IMR-90 (cell line): ENCODE measurements around the gene FAIM2. TPM values are rescaled to one million over a fixed set of nuclear protein-coding genes. Genes with fewer than 3 reads are reported as not detected.

Source experiments
- ATAC-seq: fragments of 200-7000 bp; cut with Tn5 transposase; 2 replicates; pipeline ENCODE4 v1.9.1; 2020; ENCODE audit warnings: low read depth, mild to moderate bottlenecking, moderate library complexity
- BruUV-seq: library from RNA; stranded (reverse); fragments of 400-500 nt; replicated peaks from 2 replicates; lab custom pipeline; 2021; lab: Mats Ljungman, UMichigan
- CTCF ChIA-PET: fragments of 300-600 bp; formaldehyde crosslinking; extraction: SDS; loops from one replicate; lab custom pipeline; 2021; ENCODE audit warnings: antibody characterized with exemption; lab: Yijun Ruan, JAX
- POLR2A ChIA-PET: fragments of 300-600 bp; sonication (Branson Sonifier 250); formaldehyde crosslinking; loops from one replicate; lab custom pipeline; 2022; ENCODE audit warnings: antibody characterized with exemption; ENCODE audit not compliant: unreplicated experiment; lab: Charles Lee
- DNase-seq: peaks from one replicate; pipeline ENCODE4 v3.0.0; 2013
- H2AFZ ChIP-seq: replicated peaks from 2 replicates; pipeline ENCODE3; 2013; ENCODE audit warnings: low read length, mild to moderate bottlenecking; ENCODE audit not compliant: poor library complexity
- H2AK5ac ChIP-seq: 2 replicates; pipeline ENCODE4 v1.6.1; 2013; ENCODE audit warnings: low read depth, low read length, inconsistent platforms
- H2AK9ac ChIP-seq: replicated peaks from 2 replicates; pipeline ENCODE3; 2013; ENCODE audit warnings: mild to moderate bottlenecking, low read depth, low read length, moderate library complexity; ENCODE audit not compliant: poor library complexity
- H2BK120ac ChIP-seq: 2 replicates; pipeline ENCODE4 v1.6.1; 2013; ENCODE audit warnings: low read depth, low read length, inconsistent platforms
- H2BK15ac ChIP-seq: 3 replicates; pipeline ENCODE4 v1.6.1; 2013; ENCODE audit warnings: low read depth, low read length, inconsistent platforms
- H2BK20ac ChIP-seq: 2 replicates; pipeline ENCODE4 v1.6.1; 2013; ENCODE audit warnings: low read depth, mild to moderate bottlenecking, inconsistent platforms, low read length, moderate library complexity
- H2BK5ac ChIP-seq: 2 replicates; pipeline ENCODE4 v1.6.1; 2013; ENCODE audit warnings: mild to moderate bottlenecking, low read depth, low read length, inconsistent platforms; ENCODE audit not compliant: poor library complexity, severe bottlenecking
- H3K14ac ChIP-seq: replicated peaks from 2 replicates; pipeline ENCODE4 v1.6.1; 2013; ENCODE audit warnings: low read depth, low read length, inconsistent platforms
- H3K18ac ChIP-seq: 2 replicates; pipeline ENCODE4 v1.6.1; 2013; ENCODE audit warnings: low read depth, low read length, control low read depth
- H3K23ac ChIP-seq: 2 replicates; pipeline ENCODE4 v1.6.1; 2013; ENCODE audit warnings: low read depth, low read length, inconsistent platforms
- H3K27ac ChIP-seq: 2 replicates; pipeline ENCODE4 v1.5.1; 2013; ENCODE audit warnings: mild to moderate bottlenecking, control low read depth, low read length; ENCODE audit not compliant: insufficient read depth
- H3K27me3 ChIP-seq: 2 replicates; pipeline ENCODE4 v1.6.1; 2013; ENCODE audit warnings: low read length; ENCODE audit not compliant: control insufficient read depth, insufficient read depth
- H3K36me3 ChIP-seq: 2 replicates; pipeline ENCODE4 v1.6.1; 2013; ENCODE audit warnings: low read length, mixed read lengths; ENCODE audit not compliant: control insufficient read depth, insufficient read depth
- H3K4ac ChIP-seq: 2 replicates; pipeline ENCODE4 v1.6.1; 2013; ENCODE audit warnings: low read depth, low read length, inconsistent platforms
- H3K4me1 ChIP-seq: 2 replicates; pipeline ENCODE4 v1.6.1; 2013; ENCODE audit warnings: low read length, mixed read lengths; ENCODE audit not compliant: control insufficient read depth, insufficient read depth
- H3K4me2 ChIP-seq: 2 replicates; pipeline ENCODE4 v1.6.1; 2013; ENCODE audit warnings: low read depth, mild to moderate bottlenecking, control low read depth, low read length, moderate library complexity
- H3K4me3 ChIP-seq: 2 replicates; pipeline ENCODE4 v1.5.1; 2013; ENCODE audit warnings: low read depth, mild to moderate bottlenecking, control low read depth, low read length, moderate library complexity; ENCODE audit not compliant: insufficient read depth
- H3K56ac ChIP-seq: 2 replicates; pipeline ENCODE4 v1.6.1; 2013; ENCODE audit warnings: low read length, inconsistent platforms; ENCODE audit not compliant: insufficient read depth; ENCODE audit errors: extremely low read depth
- H3K79me1 ChIP-seq, 2 experiments: 2 replicates each; pipeline ENCODE4 v1.6.1; 2013; ENCODE audit warnings: low read length in 2 of 2, inconsistent platforms in 1 of 2, low read depth in 1 of 2
- H3K9ac ChIP-seq: 2 replicates; pipeline ENCODE4 v1.6.1; 2013; ENCODE audit warnings: low read depth, low read length, control low read depth
- H3K9me1 ChIP-seq: 2 replicates; pipeline ENCODE4 v1.6.1; 2013; ENCODE audit warnings: low read length, inconsistent platforms; ENCODE audit not compliant: insufficient read depth
- H3K9me3 ChIP-seq: 2 replicates; pipeline ENCODE4 v1.6.1; 2013; ENCODE audit warnings: low read length; ENCODE audit not compliant: control insufficient read depth, insufficient read depth
- H4K20me1 ChIP-seq: 2 replicates; pipeline ENCODE4 v1.6.1; 2013; ENCODE audit warnings: low read length, inconsistent platforms; ENCODE audit not compliant: insufficient read depth
- H4K5ac ChIP-seq: 2 replicates; pipeline ENCODE4 v1.6.1; 2013; ENCODE audit warnings: mild to moderate bottlenecking, low read depth, low read length, control low read depth
- H4K8ac ChIP-seq, 2 experiments: 2 replicates each; pipeline ENCODE4 v1.6.1; 2013; ENCODE audit warnings: low read depth in 2 of 2, low read length in 2 of 2, control low read depth in 1 of 2, inconsistent platforms in 1 of 2
- H4K91ac ChIP-seq: 2 replicates; pipeline ENCODE4 v1.6.1; 2013; ENCODE audit warnings: low read depth, low read length, inconsistent platforms; ENCODE audit not compliant: insufficient read depth
- BHLHE40 ChIP-seq: fragments of 150-350 bp; IDR thresholded peaks from 2 replicates; pipeline ENCODE4 v1.6.1; 2016; ENCODE audit warnings: mild to moderate bottlenecking, low read depth, low read length
- CEBPB ChIP-seq: IDR thresholded peaks from 2 replicates; pipeline ENCODE4 v1.6.1; 2012; ENCODE audit warnings: low read depth, low read length, improper control_type of control experiment
- CHD1 ChIP-seq: IDR thresholded peaks from 2 replicates; pipeline ENCODE4 v1.6.1; 2012; ENCODE audit warnings: low read depth, low read length, improper control_type of control experiment
- CTCF ChIP-seq: conservative IDR thresholded peaks from 2 replicates; pipeline ENCODE4 v1.5.1; 2012; ENCODE audit warnings: mild to moderate bottlenecking, low read depth, low read length, improper control_type of control experiment
- ELK1 ChIP-seq: fragments of 150-350 bp; IDR thresholded peaks from 2 replicates; pipeline ENCODE4 v1.6.1; 2016; ENCODE audit warnings: low read depth, mild to moderate bottlenecking, low read length, moderate library complexity, borderline replicate concordance
- FOS ChIP-seq: fragments of 150-350 bp; IDR thresholded peaks from 2 replicates; pipeline ENCODE4 v1.6.1; 2016; ENCODE audit warnings: low read depth, low read length
- MAFK ChIP-seq: IDR thresholded peaks from 2 replicates; pipeline ENCODE4 v1.6.1; 2012; ENCODE audit warnings: low read depth, low read length, improper control_type of control experiment
- MAZ ChIP-seq: IDR thresholded peaks from 2 replicates; pipeline ENCODE4 v1.6.1; 2012; ENCODE audit warnings: low read depth, mild to moderate bottlenecking, low read length, improper control_type of control experiment, moderate library complexity, borderline replicate concordance
- MXI1 ChIP-seq: IDR thresholded peaks from 2 replicates; pipeline ENCODE4 v1.6.1; 2012; ENCODE audit warnings: low read depth, mild to moderate bottlenecking, low read length, moderate library complexity, borderline replicate concordance
- NFE2L2 ChIP-seq: fragments of 150-350 bp; IDR thresholded peaks from 2 replicates; pipeline ENCODE4 v1.6.1; 2016; ENCODE audit warnings: low read depth, mild to moderate bottlenecking, low read length
- POLR2A ChIP-seq: IDR thresholded peaks from 2 replicates; pipeline ENCODE4 v1.6.1; 2012; ENCODE audit warnings: mild to moderate bottlenecking, low read depth, low read length
- RAD21 ChIP-seq: IDR thresholded peaks from 2 replicates; pipeline ENCODE4 v1.6.1; 2012; ENCODE audit warnings: low read length, improper control_type of control experiment
- RCOR1 ChIP-seq: IDR thresholded peaks from 2 replicates; pipeline ENCODE4 v1.6.1; 2012; ENCODE audit warnings: mild to moderate bottlenecking, low read length, improper control_type of control experiment; ENCODE audit not compliant: insufficient replicate concordance
- RFX5 ChIP-seq: IDR thresholded peaks from 2 replicates; pipeline ENCODE4 v1.8.0; 2012; ENCODE audit warnings: low read depth, mild to moderate bottlenecking, low read length, moderate library complexity
- SMC3 ChIP-seq: fragments of 150-350 bp; IDR thresholded peaks from 2 replicates; pipeline ENCODE4 v1.6.1; 2016; ENCODE audit warnings: low read depth, mild to moderate bottlenecking, antibody characterized with exemption, low read length, moderate library complexity
- USF2 ChIP-seq: fragments of 150-350 bp; IDR thresholded peaks from 2 replicates; pipeline ENCODE4 v1.6.1; 2017; ENCODE audit warnings: mild to moderate bottlenecking, antibody characterized with exemption, low read length, low read depth
- WGBS, 2 experiments: methylation state at CpG; one replicate each; pipeline versions ENCODE4 v1.1.5 to v1.1.7; 2013; ENCODE audit warnings: missing lambda C conversion rate in 2 of 2; ENCODE audit not compliant: insufficient read length in 1 of 2; ENCODE audit errors: extremely low coverage in 2 of 2; 5-methylcytosine and 5-hydroxymethylcytosine counted together
- dilution Hi-C: fragments of 300-500 bp; cut with HindIII; formaldehyde crosslinking; loops from one replicate; pipeline ENCODE4 v1.14.3; 2018; ENCODE audit warnings: low sequenced_read_pairs; ENCODE audit not compliant: unreplicated experiment
- in situ Hi-C: fragments of 300-500 bp; cut with MboI; formaldehyde crosslinking; loops from 3 replicates; pipeline ENCODE4 v1.14.3; 2019; ENCODE audit warnings: low sequenced_read_pairs, inconsistent platforms, mixed read lengths
- intact Hi-C: fragments of 100-400 bp; cut with micrococcal nuclease; formaldehyde crosslinking; loops from 2 replicates; pipeline ENCODE4 v1.10.0; 2022
- polyA plus RNA-seq, 3 experiments: library from polyadenylated mRNA; depleted of rRNA; stranded (reverse); fragments of >200 nt; gene quantifications; 2 replicates each; pipeline ENCODE4 v1.2.3, GENCODE V29; 2012; ENCODE audit warnings: low replicate concordance in 1 of 3
- total RNA-seq: library from RNA; depleted of rRNA; stranded (reverse); fragments of >200 nt; gene quantifications from 2 replicates; pipeline ENCODE4 v1.2.3, GENCODE V29; 2012

Gene FAIM2
- total and polyA plus RNA-seq, 2 of the 4 experiments (the other 2 are of a cell fraction): 0.72 to 5.3 TPM

- Histone ChIP-seq H4K20me1 (no peaks in the 10 kb centered on the region), H2BK20ac (no peak overlapping the region), H3K14ac (no peak overlapping the region), H3K27me3 (peaks cover 4% of the 10 kb centered on the region; the same call in 1 of the 2 replicates), H2BK120ac (no peak overlapping the region), H3K4me3 (no peak overlapping the region), H3K4ac (no peak overlapping the region), H3K9me3 (no peaks in the 10 kb centered on the region), H3K23ac (no peak overlapping the region), H4K5ac (no peak overlapping the region), H2AK9ac (no peak overlapping the region), H3K56ac (no peak overlapping the region), H3K18ac (no peak overlapping the region), H3K36me3 (no peaks in the 10 kb centered on the region), H3K4me2 (no peak overlapping the region), H3K9ac (no peak overlapping the region), H2AFZ (no peak overlapping the region), H3K4me1 (no peaks in the 10 kb centered on the region), H3K9me1 (peaks cover 9% of the 10 kb centered on the region; the same call in 1 of the 2 replicates), H4K91ac (no peak overlapping the region), H2BK15ac (no peak overlapping the region), H3K27ac (no peak overlapping the region), H2BK5ac (no peak overlapping the region), H4K8ac (no peak overlapping the region), H3K79me1 (no peaks in the 10 kb centered on the region; a peak in 1 of 4 replicates), H2AK5ac (no peak overlapping the region)
- dilution Hi-C loops (no loop called here), intact Hi-C loops (no loop called here), in situ Hi-C loops (no loop called here)
- WGBS, 2 experiments: 74% methylated on average over 5 of the region's 6 CpGs; no CpG with 5 or more reads in 1 of the 2 experiments
- ChIA-PET POLR2A (no interaction called here), CTCF (no interaction called here)
- no TSS peak for BruUV-seq
- TF ChIP-seq SMC3 (no peak), CHD1 (no peak), ELK1 (no peak), POLR2A (no peak), CTCF (no peak), CEBPB (no peak), RAD21 (no peak), RFX5 (no peak), FOS (no peak), USF2 (no peak), MXI1 (no peak), RCOR1 (no peak), MAFK (no peak), MAZ (no peak), BHLHE40 (no peak), NFE2L2 (no peak)
- DNase-seq: no peak
- ATAC-seq: no peak
Observed at GRCh38 chr12:49921936-49922335, 18.2 kb upstream of the FAIM2 start.
